HG02571 (cell line): ENCODE measurements around the gene TMEM44.
"Not testable (repeated sequence)": the region's sequence is repeated elsewhere in the genome, so short reads cannot be mapped to it uniquely, and the experiment has no call there.

ENCODE experiments used
- ATAC-seq: cut with Tn5 transposase; IDR thresholded peaks from one replicate; pipeline ENCODE4 v1.9.1; 2021; ENCODE audit warnings: mild to moderate bottlenecking, moderate library complexity; ENCODE audit not compliant: unreplicated experiment

Gene TMEM44

DNA sequence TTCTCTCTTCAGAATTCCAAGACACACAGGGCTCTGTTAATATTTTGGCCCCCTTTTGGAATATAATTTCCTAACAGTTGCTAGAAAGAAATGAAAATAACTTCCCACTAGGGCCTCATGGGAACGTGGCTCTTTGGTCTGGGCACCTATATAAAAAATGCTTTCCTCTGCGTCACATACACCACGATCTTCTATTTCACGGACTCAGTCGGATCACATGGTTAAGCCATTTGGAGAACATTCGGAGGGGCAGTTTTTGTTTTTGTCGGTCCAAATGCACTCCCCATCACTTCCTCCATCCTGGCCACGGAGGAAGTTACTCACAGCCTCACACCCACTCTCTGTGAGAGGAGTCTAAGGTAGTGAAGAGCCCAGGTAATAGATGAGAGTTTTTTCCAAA, 21.0 kb downstream of the TMEM44 start:
- no peak for ATAC-seq

- ATAC-seq, result no peak
Measured at GRCh38 chr3:194610689-194611088, 22.5 kb downstream of the TMEM44 start.

DNA sequence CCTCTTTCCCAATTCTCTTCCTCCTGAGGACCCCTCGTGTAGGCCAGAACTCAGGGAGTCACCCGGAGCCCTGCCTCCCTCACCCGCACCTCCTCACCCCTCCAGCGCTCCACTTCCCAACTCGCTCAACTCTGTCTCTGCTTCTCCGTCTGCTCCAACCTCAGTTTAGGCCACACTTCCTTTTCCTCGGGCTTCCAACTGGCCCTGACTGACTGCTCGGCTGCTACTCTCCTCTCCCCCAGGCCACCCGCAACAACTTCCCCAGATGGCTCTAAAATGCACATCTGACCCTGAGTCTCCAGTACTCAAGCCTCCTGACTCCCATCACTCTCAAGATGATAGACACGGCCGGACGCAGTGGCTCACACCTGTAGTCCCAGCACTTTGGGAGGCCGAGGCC, 23.6 kb downstream of the TMEM44 start:
- ATAC-seq, result no peak

GRCh38 chr3:194608981-194609380, 24.2 kb downstream of the TMEM44 start:
- no peak for ATAC-seq

DNA sequence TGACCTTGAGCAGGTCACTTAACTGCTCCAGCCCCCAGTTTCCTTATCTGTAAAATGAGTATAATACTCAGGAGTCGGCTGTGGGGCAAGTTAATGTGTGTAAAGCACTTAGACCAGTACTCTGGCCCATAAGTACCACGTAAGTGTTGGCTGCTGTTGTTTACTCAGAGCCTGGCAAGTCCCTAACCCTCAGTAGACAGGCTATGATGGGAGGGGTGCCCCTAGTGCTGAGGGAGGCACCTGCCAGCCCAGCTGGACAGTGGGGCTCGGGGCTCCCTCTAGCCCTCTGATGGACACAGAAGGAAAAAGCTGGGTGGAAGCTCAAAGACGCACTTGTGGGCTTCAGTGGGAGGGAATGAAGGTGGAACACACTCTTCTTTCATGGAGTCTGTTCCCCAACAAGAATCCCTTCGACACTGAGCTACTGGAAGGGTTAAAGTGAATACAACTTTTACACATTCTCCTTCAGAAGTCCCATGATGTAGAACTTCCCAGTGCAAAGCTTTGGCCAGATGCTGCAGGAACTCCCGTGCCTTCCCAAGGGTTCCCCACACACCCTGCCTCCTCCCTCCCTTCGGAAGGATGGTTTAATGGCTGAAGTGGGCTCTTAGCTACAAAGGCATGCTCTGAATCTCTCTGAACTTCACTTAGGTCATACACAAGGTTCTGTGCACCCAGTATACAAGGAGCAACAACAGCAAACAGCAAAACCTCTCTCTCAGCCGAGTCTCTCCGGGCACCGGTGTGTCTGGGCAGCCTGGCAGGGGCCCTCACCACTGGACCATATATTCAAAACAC, 25.4 kb downstream of the TMEM44 start:
- no peak for ATAC-seq

- ATAC-seq, result no peak
Measured at GRCh38 chr3:194606941-194607340, 26.3 kb downstream of the TMEM44 start.

- no peak for ATAC-seq
Measured at GRCh38 chr3:194606163-194606562, 27.1 kb downstream of the TMEM44 start.

- not testable (repeated sequence) for ATAC-seq
Measured at GRCh38 chr3:194605314-194605713, 27.9 kb downstream of the TMEM44 start.

GRCh38 chr3:194604837-194605236, 28.4 kb downstream of the TMEM44 start:
- no peak for ATAC-seq

- no peak for ATAC-seq
Measured at GRCh38 chr3:194604126-194604525, 29.1 kb downstream of the TMEM44 start.

DNA sequence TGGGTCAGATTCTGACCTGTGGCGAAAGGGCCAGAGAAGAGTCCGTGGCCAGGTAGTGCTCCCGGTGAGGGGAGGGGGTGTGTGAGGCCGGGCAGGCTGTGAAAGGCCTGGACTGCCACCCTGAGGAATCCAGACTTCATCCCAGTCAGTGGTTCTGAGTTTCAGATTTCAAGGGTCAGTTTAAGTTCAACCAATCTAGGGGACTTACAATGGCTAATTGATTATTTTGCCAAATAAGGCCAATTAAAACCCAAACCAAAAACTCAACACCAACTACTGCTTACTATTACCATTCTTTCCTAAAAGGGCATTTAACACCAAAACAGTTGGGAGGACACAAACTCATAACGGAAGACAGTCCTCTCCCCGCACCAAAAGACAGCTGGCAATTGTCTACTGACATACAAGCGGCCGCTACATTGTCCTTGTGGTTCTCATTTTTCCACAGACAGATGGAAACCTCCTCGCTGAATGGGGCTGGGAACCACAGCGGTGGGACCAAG, 30.5 kb downstream of the TMEM44 start:
- ATAC-seq, result no peak

- no peak for ATAC-seq
Measured at GRCh38 chr3:194598771-194599557, 34.3 kb downstream of the TMEM44 start.

- ATAC-seq, result no peak
Measured at GRCh38 chr3:194596906-194597305, 36.3 kb downstream of the TMEM44 start.

GRCh38 chr3:194592798-194593752, 40.1 kb downstream of the TMEM44 start:
- no peak for ATAC-seq

DNA sequence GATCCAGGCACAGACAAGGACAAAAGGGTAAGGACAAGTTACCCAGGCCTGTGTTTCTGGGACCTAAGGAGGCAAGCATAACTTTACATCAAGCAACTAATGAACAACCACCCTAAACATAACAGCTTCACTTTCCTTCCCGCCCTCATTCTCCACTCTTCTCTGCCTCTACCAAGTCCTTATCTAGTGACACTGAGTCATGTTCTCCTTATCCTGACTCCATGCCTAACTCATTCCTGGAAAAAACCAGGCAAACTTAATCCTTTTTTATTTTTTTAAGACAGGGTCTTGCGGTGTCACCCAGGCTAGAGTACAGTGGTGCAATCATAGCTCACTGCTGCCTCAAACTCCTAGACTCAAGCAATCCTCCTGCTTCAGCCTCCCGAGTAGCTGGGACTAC, 44.5 kb downstream of the TMEM44 start:
- no peak for ATAC-seq

DNA sequence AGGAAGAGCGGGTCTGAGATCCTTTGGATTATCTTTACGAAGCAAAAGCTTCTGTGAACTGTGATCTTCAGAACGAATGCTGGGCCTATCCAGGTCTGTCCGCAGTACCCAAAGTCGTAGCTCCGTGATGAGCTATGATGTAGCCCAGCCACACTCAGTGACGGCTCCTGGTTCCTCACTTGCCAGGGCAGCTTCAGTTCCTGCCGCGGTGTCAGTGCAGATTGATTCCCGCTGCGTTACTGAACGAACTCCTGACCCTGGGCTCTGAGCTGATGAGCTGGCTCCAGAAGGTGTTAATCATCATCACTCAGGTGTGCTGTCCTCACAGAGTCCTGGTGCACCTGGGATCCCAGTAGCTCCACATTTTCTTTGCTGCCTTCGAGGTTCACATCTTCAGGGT, 45.0 kb downstream of the TMEM44 start:
- no peak for ATAC-seq

- no peak for ATAC-seq
Measured at GRCh38 chr3:194587438-194587931, 45.7 kb downstream of the TMEM44 start.

DNA sequence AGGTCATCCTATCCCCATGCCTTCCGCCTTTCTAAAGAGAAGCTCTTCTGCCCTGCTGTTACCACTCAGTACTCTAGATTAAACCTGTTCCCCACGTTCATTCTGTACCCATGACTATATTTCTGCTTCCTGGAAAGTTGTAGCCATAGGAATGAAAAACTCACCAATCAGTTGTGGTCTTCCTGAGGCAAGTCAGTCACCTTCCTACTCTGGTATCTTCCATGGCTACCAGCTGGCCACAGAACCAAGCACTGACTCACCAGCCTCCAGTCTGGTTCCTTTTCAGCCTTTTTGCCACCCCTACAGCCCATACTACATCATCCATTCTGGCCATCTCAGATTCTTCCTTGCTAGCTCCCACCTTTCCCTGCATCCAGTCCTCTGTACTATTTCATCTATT, 46.4 kb downstream of the TMEM44 start:
- no peak for ATAC-seq

GRCh38 chr3:194585880-194586281, 47.3 kb downstream of the TMEM44 start:
- ATAC-seq, result no peak

- ATAC-seq, result no peak
Measured at GRCh38 chr3:194584866-194585265, 48.4 kb downstream of the TMEM44 start.

GRCh38 chr3:194584320-194584776, 48.9 kb downstream of the TMEM44 start:
- peak; percentile 2 for ATAC-seq
